DND-41 (cell line): ENCODE data around the gene POLRMT.

ENCODE experiments used
- EZH2 ChIP-seq: IDR thresholded peaks from 3 replicates; pipeline ENCODE4 v1.6.1; 2012; ENCODE audit warnings: borderline replicate concordance, low read depth, mild to moderate bottlenecking, moderate library complexity, low read length, inconsistent platforms; ENCODE audit not compliant: severe bottlenecking
- TF ChIP-seq, protein P1 (sequence below): IDR thresholded peaks from 2 replicates; pipeline ENCODE4 v1.5.1; 2012; ENCODE audit warnings: borderline replicate concordance, low read length, moderate library complexity, mild to moderate bottlenecking; ENCODE audit not compliant: poor library complexity, severe bottlenecking; ENCODE audit errors: extremely low read depth

DNA sequence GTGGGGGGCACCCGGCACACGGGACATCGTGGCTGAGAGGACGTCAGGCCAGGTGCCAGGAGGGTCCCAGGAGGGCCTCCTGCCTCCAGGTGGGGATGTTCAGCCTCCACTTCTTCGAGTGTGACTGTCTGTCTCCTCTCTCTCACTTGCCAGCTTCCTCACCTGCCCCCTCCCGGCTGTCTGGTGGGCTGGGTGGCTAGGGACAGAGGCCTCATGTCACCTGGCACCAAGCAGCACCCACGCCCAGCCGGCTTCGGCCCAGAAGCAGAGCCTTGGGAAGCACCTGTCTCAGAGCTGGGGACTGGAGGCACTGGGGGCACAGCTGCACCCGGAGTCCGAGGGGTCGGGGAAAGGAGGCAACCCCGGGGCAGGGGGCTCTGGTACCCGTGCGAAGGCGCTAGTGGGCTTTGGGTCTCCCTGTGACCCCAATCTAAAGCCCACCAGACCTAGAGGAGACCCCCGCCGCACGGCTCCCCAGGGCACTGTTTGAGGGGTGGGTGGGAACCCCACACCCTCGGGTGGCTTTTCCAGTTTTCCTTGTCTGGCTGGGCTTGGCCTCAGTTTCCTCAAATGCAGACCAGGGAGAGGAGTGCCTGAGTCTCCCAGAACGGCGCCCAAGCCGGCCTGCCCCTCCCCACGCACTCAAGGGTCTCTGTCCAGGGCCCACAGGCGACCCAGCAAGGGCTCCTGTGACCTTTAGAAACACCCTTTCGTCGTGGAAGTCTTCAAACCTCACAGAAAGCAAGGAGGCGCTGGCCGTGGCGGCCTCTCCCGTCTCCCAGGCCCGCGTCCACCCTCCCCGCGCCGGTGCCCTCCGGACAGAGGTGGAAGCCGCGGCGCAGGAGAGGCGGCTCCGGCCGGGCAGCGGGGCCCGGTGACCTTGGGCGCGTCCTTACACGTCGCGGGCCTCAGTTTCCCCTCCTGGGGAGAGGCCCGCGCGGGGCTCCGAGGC, 44.3 kb downstream of the POLRMT start:
- TF ChIP-seq, protein P1, sequence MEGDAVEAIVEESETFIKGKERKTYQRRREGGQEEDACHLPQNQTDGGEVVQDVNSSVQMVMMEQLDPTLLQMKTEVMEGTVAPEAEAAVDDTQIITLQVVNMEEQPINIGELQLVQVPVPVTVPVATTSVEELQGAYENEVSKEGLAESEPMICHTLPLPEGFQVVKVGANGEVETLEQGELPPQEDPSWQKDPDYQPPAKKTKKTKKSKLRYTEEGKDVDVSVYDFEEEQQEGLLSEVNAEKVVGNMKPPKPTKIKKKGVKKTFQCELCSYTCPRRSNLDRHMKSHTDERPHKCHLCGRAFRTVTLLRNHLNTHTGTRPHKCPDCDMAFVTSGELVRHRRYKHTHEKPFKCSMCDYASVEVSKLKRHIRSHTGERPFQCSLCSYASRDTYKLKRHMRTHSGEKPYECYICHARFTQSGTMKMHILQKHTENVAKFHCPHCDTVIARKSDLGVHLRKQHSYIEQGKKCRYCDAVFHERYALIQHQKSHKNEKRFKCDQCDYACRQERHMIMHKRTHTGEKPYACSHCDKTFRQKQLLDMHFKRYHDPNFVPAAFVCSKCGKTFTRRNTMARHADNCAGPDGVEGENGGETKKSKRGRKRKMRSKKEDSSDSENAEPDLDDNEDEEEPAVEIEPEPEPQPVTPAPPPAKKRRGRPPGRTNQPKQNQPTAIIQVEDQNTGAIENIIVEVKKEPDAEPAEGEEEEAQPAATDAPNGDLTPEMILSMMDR, result peak; percentile 19
- TF ChIP-seq EZH2, result no peak
